ENCODE results near the gene NFIA. TPM values are rescaled to one million over a fixed set of nuclear protein-coding genes. Genes with fewer than 3 reads are reported as not detected.

Gene NFIA
- total and polyA plus RNA-seq, 2 of the 13 experiments (the other 11 are each of a cell fraction or from before 2014, with no cell fraction given) = 14.7 to 28.5 TPM

GRCh38 chr1:61337981-61338848 is 255.9 kb downstream of the NFIA start (continued):
- no peak for TF ChIP-seq DMTF1 (CRISPR knock-in tag; IDR thresholded peaks at IDR 0.05)
- no peak for TF ChIP-seq NFKB2 (CRISPR knock-in tag; IDR thresholded peaks at IDR 0.05; ENCODE audit: borderline replicate concordance)
- no peak for TF ChIP-seq ZSCAN30 (CRISPR knock-in tag; IDR thresholded peaks at IDR 0.05)
- no peak for TF ChIP-seq CENPBD1 (CRISPR knock-in tag; IDR thresholded peaks at IDR 0.05; ENCODE audit: borderline replicate concordance, low read depth)
- TF ChIP-seq RBAK (CRISPR knock-in tag; IDR thresholded peaks at IDR 0.05) = no peak
- no peak for TF ChIP-seq XBP1 (CRISPR knock-in tag; IDR thresholded peaks at IDR 0.05)
- no peak; the same call in 1 of the 2 replicates for TF ChIP-seq SP4 (CRISPR knock-in tag; IDR thresholded peaks at IDR 0.05)
- 0 out of 2 replicates have a peak, but pooled peaks have one; percentile 39 for TF ChIP-seq BRCA1 (CRISPR knock-in tag; IDR thresholded peaks at IDR 0.05)
- no peak for TF ChIP-seq KLF11 (CRISPR knock-in tag; IDR thresholded peaks at IDR 0.05)
- no peak for TF ChIP-seq GFI1 (CRISPR knock-in tag; IDR thresholded peaks at IDR 0.05; ENCODE audit: borderline replicate concordance)
- no peak for TF ChIP-seq ZSCAN12 (CRISPR knock-in tag; IDR thresholded peaks at IDR 0.05)
- TF ChIP-seq TRAFD1 (CRISPR knock-in tag; IDR thresholded peaks at IDR 0.05; ENCODE audit: borderline replicate concordance) = no peak
- TF ChIP-seq ZFYVE20 (CRISPR knock-in tag; IDR thresholded peaks at IDR 0.05; ENCODE audit: borderline replicate concordance, low read depth) = no peak
- no peak for TF ChIP-seq ZNF264 (CRISPR knock-in tag; IDR thresholded peaks at IDR 0.05)
- no peak for TF ChIP-seq MNT (IDR thresholded peaks at IDR 0.05)
- TF ChIP-seq RCOR2 (CRISPR knock-in tag; IDR thresholded peaks at IDR 0.05) = peak; percentile 72
- TF ChIP-seq REL (CRISPR knock-in tag; conservative IDR thresholded peaks at IDR 0.05) = no peak
- no peak for TF ChIP-seq GABPA (IDR thresholded peaks at IDR 0.05; ENCODE audit: low read depth, low read length)
- TF ChIP-seq GABPA (CRISPR knock-in tag; IDR thresholded peaks at IDR 0.05; ENCODE audit: low read depth) = no peak
- TF ChIP-seq ZNF75D (CRISPR knock-in tag; IDR thresholded peaks at IDR 0.05; ENCODE audit: borderline replicate concordance) = no peak
- TF ChIP-seq SALL1 (CRISPR knock-in tag; IDR thresholded peaks at IDR 0.05) = peak; percentile 60; the same call in 1 of the 2 replicates
- no peak for TF ChIP-seq ZKSCAN1 (IDR thresholded peaks at IDR 0.05; ENCODE audit: low read length)
- no peak for TF ChIP-seq ZEB1 (IDR thresholded peaks at IDR 0.05; ENCODE audit: insufficient replicate concordance, low read depth)
- TF ChIP-seq ZNF44 (CRISPR knock-in tag; IDR thresholded peaks at IDR 0.05) = no peak
- no peak for TF ChIP-seq SOX13 (IDR thresholded peaks at IDR 0.05)
- TF ChIP-seq SOX13 (CRISPR knock-in tag; conservative IDR thresholded peaks at IDR 0.05 in 1 of 2, IDR thresholded peaks at IDR 0.05 in 1 of 2) = peak in 1 of 2 experiments; percentile 68; a peak in 2 of 4 replicates
